ENCODE measurements around the gene ADAMTSL2.

The ADAMTSL2 gene

DNA sequence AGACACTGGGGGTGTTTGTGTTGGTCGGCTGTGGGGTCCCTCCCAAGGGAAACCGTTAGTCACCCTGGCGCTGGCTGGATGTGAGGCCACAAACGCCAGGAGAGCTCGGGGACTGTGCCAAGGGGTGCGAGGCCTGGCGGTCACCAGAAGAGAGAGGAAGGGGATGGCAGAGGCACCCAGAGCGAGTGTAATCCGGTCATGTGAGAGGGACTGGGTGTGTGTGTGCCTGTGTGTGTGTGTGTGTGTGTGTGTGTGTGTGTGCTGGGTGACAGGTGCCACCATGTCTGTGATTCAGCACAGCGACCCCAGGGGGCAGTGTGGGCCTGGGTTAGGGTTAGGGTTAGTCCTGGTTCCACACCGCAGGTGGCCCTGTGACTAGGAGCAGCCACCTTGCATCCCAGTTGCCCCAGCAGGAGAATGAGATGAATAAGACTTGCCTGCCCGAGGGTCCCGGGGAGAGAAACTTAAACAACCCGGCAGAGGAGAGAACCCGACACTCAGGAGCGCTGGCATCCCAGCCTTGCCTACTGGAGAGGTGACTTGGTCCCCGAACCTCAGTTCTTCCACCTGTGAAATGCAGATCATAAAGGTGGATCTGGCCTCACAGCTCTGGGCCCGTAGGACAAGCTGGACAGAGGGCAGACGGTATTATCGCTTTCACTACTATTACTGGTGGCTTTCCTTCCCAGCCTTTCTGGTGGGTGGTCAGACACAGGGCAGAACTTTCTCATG lies 1.4 kb upstream of the ADAMTSL2 start:
- Histone ChIP-seq H4K20me1 (ENCODE audit: control insufficient read depth, insufficient read depth, low read depth, low read length) (no peaks in the 10 kb centered on the region), H3F3A (ENCODE audit: control insufficient read depth, insufficient read depth) (no peaks in the 10 kb centered on the region), H3K36me3 (ENCODE audit: control insufficient read depth, low read length) (no peaks in the 10 kb centered on the region), H3K4me1 (ENCODE audit: control insufficient read depth, low read length) (peaks cover 9% of the 10 kb centered on the region), H3K9me2 (replicated peaks; ENCODE audit: control insufficient read depth, low read length) (no peaks in the 10 kb centered on the region), H3K4me2 (ENCODE audit: low read length) (no peak overlapping the region; the same call in 1 of the 2 replicates), H3K27ac (ENCODE audit: low read depth, low read length) (no peak overlapping the region), H3K9me3 (ENCODE audit: control insufficient read depth, insufficient read depth, low read length) (no peaks in the 10 kb centered on the region), H3K27me3 (ENCODE audit: control insufficient read depth, low read length) (peaks cover 23% of the 10 kb centered on the region), H3K79me2 (ENCODE audit: control insufficient read depth, low read length) (no peaks in the 10 kb centered on the region), H3K4me3 (ENCODE audit: low read length) (no peak overlapping the region)
- TF ChIP-seq, protein P1, sequence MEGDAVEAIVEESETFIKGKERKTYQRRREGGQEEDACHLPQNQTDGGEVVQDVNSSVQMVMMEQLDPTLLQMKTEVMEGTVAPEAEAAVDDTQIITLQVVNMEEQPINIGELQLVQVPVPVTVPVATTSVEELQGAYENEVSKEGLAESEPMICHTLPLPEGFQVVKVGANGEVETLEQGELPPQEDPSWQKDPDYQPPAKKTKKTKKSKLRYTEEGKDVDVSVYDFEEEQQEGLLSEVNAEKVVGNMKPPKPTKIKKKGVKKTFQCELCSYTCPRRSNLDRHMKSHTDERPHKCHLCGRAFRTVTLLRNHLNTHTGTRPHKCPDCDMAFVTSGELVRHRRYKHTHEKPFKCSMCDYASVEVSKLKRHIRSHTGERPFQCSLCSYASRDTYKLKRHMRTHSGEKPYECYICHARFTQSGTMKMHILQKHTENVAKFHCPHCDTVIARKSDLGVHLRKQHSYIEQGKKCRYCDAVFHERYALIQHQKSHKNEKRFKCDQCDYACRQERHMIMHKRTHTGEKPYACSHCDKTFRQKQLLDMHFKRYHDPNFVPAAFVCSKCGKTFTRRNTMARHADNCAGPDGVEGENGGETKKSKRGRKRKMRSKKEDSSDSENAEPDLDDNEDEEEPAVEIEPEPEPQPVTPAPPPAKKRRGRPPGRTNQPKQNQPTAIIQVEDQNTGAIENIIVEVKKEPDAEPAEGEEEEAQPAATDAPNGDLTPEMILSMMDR (IDR thresholded peaks at IDR 0.05; ENCODE audit: low read depth, low read length, poor library complexity, severe bottlenecking), result peak; percentile 84
- TF ChIP-seq EZH2phosphoT487 (IDR thresholded peaks at IDR 0.05; ENCODE audit: borderline replicate concordance, low read length), result no peak

DNA sequence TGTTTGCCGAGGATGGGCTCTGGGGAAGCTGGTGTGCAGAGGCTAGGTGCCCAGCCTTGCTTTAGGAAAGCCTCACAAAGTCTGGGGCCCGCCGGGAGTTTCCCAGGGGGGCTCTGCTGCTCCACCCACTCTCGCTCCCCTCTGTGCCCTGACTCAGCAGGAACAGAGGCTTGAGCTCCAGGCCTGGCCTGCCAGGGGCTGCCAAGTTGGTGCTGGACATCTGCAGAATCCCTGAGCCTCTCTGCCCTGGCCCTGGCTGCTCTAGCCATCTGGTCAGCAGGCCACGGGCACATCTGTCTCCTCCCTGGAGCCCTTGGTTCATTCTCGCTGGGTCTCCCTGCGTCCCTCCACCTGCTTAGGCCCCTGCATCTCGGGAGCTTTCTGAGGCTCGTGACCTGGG lies 647 bp upstream of the ADAMTSL2 start:
- Histone ChIP-seq H3K9me2 (replicated peaks; ENCODE audit: control insufficient read depth, low read length) (no peaks in the 10 kb centered on the region), H3K9me3 (ENCODE audit: control insufficient read depth, insufficient read depth, low read length) (no peaks in the 10 kb centered on the region), H4K20me1 (ENCODE audit: control insufficient read depth, insufficient read depth, low read depth, low read length) (no peaks in the 10 kb centered on the region), H3K4me2 (ENCODE audit: low read length) (no peak overlapping the region), H3K27me3 (ENCODE audit: control insufficient read depth, low read length) (peaks cover 23% of the 10 kb centered on the region), H3F3A (ENCODE audit: control insufficient read depth, insufficient read depth) (no peaks in the 10 kb centered on the region), H3K4me1 (ENCODE audit: control insufficient read depth, low read length) (peaks cover 9% of the 10 kb centered on the region), H3K36me3 (ENCODE audit: control insufficient read depth, low read length) (no peaks in the 10 kb centered on the region), H3K4me3 (ENCODE audit: low read length) (no peak overlapping the region), H3K79me2 (ENCODE audit: control insufficient read depth, low read length) (no peaks in the 10 kb centered on the region), H3K27ac (ENCODE audit: low read depth, low read length) (no peak overlapping the region)
- TF ChIP-seq, protein P1 (IDR thresholded peaks at IDR 0.05; ENCODE audit: low read depth, low read length, poor library complexity, severe bottlenecking), result no peak
- TF ChIP-seq EZH2phosphoT487 (IDR thresholded peaks at IDR 0.05; ENCODE audit: borderline replicate concordance, low read length), result no peak

DNA sequence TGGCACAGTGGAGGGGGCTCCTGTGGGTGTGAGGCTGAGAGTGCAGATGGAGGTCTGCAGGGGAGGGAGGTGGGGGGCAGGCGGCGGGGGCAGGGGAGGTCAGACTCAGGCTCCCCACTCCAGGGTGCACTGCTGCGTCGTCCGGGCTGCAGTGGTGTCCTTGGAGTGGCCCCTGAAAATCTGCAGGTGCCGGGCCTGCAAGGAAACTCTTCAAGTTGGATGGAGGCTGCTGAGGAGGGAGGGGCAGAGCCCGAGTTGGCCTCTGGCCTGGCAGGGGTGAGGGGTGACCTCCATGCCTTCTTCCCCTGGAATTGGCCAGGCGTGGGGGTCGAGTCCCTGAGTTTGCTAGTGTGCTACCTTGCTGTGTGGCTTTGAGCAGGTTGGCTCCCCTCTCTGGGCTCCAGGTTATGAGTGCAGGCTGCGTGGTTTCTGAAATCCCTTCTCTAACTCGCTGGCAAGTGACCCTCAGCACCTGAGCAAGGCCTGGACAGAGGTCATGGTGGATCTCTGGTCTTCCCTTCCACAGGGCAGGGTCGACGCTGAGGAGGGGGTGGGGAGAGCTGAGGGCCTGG lies 888 bp downstream of the ADAMTSL2 start:
- Histone ChIP-seq H3F3A (ENCODE audit: control insufficient read depth, insufficient read depth) (no peaks in the 10 kb centered on the region), H3K9me2 (replicated peaks; ENCODE audit: control insufficient read depth, low read length) (no peaks in the 10 kb centered on the region), H4K20me1 (ENCODE audit: control insufficient read depth, insufficient read depth, low read depth, low read length) (no peaks in the 10 kb centered on the region), H3K4me3 (ENCODE audit: low read length) (no peak overlapping the region), H3K4me1 (ENCODE audit: control insufficient read depth, low read length) (peaks cover 16% of the 10 kb centered on the region), H3K4me2 (ENCODE audit: low read length) (no peak overlapping the region), H3K27ac (ENCODE audit: low read depth, low read length) (no peak overlapping the region), H3K79me2 (ENCODE audit: control insufficient read depth, low read length) (no peaks in the 10 kb centered on the region), H3K27me3 (ENCODE audit: control insufficient read depth, low read length) (peaks cover 36% of the 10 kb centered on the region), H3K9me3 (ENCODE audit: control insufficient read depth, insufficient read depth, low read length) (no peaks in the 10 kb centered on the region), H3K36me3 (ENCODE audit: control insufficient read depth, low read length) (no peaks in the 10 kb centered on the region)
- TF ChIP-seq, protein P1 (IDR thresholded peaks at IDR 0.05; ENCODE audit: low read depth, low read length, poor library complexity, severe bottlenecking), result no peak
- TF ChIP-seq EZH2phosphoT487 (IDR thresholded peaks at IDR 0.05; ENCODE audit: borderline replicate concordance, low read length), result no peak

Measured in DOHH2 (cell line).